HG03442 (cell line): ENCODE data around the gene RASGEF1B.

Experiments
- ATAC-seq: cut with Tn5 transposase; IDR thresholded peaks from one replicate; pipeline ENCODE4 v1.9.1; 2021; ENCODE audit warnings: mild to moderate bottlenecking, moderate library complexity; ENCODE audit not compliant: unreplicated experiment

RASGEF1B gene

DNA sequence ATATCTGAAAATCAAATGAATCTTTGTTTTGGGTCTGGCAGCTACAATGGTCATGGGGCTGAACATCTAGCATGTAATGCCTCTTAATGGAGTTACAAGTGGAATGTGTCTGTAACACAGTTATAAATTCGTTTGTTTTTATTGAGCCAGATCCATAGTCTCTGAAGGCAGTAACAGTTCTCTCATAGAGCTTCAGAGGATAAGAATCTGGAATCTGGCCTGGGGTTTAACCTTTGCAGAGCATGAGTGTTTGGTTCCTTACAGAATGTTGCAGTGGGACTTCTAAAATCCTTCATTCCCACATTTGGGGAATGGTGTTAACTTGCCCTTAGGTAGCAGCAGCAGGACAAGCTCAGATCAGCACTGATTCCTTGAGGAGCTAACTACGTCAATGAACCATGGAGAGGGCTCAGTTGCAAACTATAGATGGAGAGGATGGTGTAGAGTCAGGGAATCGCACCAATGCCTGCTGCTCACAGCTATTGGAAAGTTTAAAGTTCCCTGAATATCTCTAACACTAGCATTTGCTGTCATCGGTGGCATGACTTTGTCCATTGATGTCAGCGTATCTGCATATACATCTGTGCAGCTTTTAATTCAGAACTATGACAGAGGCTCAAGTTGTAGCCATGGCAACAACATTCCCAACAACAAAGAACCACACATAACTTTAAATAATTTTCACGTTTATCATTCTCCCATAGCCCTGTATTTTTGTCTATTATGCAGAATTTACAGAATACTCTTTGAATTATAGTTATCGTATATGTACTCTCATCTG is 72.2 kb downstream of the RASGEF1B start:
- ATAC-seq: no peak

DNA sequence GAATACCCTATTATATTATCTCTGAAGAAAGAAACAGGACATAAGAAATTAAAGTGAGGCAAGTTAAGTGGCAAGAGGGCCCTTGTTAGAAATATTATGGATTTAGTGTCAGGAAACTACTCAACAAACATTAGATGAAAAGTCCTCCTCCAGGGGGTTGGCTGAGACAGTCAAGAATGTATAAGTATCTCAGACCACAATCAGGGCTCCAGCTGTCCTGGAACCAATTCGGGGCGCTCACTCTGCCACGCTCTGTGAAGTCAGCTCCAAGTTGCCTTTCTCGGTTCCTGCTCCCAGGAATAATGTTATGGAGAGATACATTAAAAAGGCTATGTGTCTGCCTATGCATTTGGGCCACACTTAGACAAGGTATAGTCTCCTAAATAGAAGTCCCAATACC is 73.3 kb downstream of the RASGEF1B start:
- no peak for ATAC-seq

- ATAC-seq: no peak
Observed at GRCh38 chr4:81397635-81398034, 74.1 kb downstream of the RASGEF1B start.

DNA sequence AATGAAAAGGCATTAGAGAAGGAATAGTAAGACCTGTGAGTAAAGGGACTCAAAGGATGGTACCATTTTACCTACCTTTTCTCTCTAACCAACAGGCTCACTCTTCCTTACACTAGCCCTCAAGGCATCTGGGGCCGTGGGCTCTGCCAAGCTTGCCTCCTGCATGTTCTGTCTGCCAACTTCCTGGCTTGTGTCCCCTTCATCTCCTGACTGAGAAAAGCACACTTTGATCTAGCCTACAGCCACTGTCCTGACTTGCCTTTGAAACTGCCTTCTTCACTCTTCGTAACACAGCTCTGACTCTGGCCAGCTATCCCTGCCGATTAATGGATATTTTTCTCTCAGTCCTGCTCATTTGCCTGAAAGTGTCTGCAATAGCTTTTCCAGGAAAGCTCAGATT is 76.5 kb downstream of the RASGEF1B start:
- ATAC-seq: no peak

DNA sequence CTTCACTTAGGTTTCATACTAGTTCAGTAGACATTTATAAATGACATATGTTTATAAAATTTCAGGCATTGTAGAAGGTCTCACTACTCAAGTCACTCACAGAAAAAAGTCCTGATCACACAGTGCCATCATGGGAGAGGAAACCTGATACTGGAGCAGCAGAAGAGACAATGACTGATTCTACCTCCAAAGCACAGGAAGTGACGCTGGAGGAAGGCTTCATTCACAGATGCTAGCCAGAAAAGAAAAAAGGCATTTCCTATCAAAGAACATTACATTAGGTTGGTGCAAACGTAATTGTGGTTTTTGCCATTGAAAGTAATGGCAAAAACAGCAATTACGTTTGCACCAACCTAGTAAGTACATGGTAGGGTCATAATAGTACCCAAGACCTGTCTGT is 79.5 kb downstream of the RASGEF1B start:
- ATAC-seq: no peak

GRCh38 chr4:81389720-81390119 is 82.0 kb downstream of the RASGEF1B start:
- no peak for ATAC-seq

- no peak for ATAC-seq
Observed at GRCh38 chr4:81380437-81380836, 91.3 kb downstream of the RASGEF1B start.

DNA sequence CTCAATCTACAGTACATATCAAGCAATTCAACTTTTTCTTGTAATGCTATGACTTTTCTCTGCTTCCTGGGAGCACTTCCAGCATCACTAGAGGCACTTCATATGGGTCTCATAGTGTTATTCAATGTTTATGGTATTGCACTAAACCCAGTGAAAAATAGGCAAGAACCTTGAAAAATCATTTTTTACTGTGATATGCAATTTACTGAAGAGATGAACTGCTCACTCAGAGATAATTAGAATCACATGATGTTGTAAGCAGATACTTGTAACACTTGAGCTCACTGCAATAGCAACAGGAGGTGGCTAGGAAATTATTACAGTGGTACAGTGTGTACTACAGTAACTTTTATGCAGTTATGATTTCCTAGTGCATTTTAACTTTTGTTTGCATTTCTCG is 93.3 kb downstream of the RASGEF1B start:
- ATAC-seq: no peak

- no peak for ATAC-seq
Observed at GRCh38 chr4:81377191-81377590, 94.5 kb downstream of the RASGEF1B start.

DNA sequence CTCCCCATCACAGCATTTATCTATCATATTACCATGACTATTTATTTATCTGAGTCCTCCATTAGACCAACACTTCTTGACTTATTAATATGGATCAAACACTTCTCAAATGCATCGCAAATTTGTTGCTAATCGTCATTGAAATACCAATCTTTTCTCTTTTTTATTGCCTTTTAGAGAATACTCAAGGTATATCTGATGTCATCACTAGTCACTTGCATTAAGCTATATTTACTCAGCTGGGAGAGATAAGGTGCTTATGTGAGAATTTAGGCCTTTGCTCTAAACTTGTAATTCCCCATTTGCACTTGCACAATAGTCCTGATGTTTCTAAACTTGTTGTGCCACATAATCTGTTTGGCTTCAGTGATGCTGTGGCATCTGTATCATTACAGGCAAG is 95.0 kb downstream of the RASGEF1B start:
- no peak for ATAC-seq
